ENCODE data around the gene FHOD3.
A peak's percentile ranks its signal among the peaks of the same experiment; 100 is the strongest.

The FHOD3 gene

DNA sequence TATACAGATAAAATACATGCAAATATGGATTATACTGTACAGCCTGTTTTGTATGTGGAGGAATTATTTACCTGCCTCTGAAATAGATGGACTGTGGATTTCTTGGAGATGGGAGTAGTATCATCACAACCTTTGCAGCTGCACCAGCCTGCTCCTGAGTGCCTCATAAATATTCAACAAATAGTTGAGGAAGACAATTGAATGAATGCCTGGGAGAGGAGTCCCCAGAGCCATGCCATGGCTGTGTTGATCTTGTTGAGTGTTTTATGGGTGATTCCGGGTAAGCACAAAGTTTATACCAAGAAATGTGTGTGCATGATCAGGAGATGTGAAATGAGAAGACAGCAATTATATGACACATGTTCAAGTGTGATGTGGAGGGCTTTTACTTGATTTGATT is 225.0 kb downstream of the FHOD3 start:
- Histone ChIP-seq H3K36me3 (ENCODE audit: control insufficient read depth, insufficient read depth, low read length) (no peaks in the 10 kb centered on the region), H2BK15ac (replicated peaks; ENCODE audit: low read depth) (no peak overlapping the region), H3K4ac (ENCODE audit: low read depth, low read length) (no peak overlapping the region), H3K23ac (ENCODE audit: low read length) (no peak overlapping the region), H4K5ac (ENCODE audit: low read length) (no peak overlapping the region), H3K27ac (ENCODE audit: low read depth, low read length) (no peak overlapping the region), H3K4me1 (ENCODE audit: control insufficient read depth, low read depth, low read length) (no peaks in the 10 kb centered on the region), H3K4me2 (ENCODE audit: low read length) (no peak overlapping the region), H4K8ac (ENCODE audit: low read depth, low read length) (no peak overlapping the region), H3K79me1 (ENCODE audit: low read length) (no peaks in the 10 kb centered on the region), H2AK5ac (ENCODE audit: low read length) (no peak overlapping the region), H3K56ac (ENCODE audit: low read length) (no peak overlapping the region), H3K4me3 (ENCODE audit: low read length) (no peak overlapping the region), H3K27me3 (ENCODE audit: insufficient read depth, low read length, poor library complexity) (no peaks in the 10 kb centered on the region), H3K9ac (ENCODE audit: low read length) (no peak overlapping the region), H2BK5ac (ENCODE audit: low read length) (no peak overlapping the region), H2BK120ac (ENCODE audit: low read depth, low read length) (no peak overlapping the region), H3K79me2 (ENCODE audit: control insufficient read depth, insufficient read depth, low read length) (no peaks in the 10 kb centered on the region), H3K18ac (ENCODE audit: low read length) (no peak overlapping the region)
- DNase-seq = no peak
- no CpG with 5 or more reads among the region's 1 CpG for WGBS (ENCODE audit: extremely low coverage, insufficient coverage, low lambda C conversion rate)

DNA sequence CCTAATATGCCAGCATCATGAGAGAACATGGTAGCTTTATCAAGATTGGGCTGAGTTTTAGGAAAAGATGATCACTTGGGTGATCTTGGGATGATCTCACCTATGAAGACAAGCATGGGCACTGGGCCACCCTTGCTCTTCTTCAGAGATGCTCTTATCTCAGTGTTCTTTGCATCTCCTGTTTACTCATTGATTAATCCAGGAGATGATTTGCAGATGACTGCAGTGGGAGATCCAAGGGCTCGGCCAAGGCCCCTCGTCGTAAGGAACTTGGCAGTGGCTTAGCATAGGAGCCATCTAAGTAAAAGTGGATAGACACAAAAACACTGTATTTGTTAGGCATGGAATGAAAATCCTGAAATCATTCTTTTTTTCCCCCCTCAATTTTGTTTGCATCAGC is 228.4 kb downstream of the FHOD3 start:
- Histone ChIP-seq H3K4me1 (ENCODE audit: control insufficient read depth, low read depth, low read length) (no peaks in the 10 kb centered on the region), H4K8ac (ENCODE audit: low read depth, low read length) (no peak overlapping the region), H3K79me2 (ENCODE audit: control insufficient read depth, insufficient read depth, low read length) (no peaks in the 10 kb centered on the region), H3K9ac (ENCODE audit: low read length) (no peak overlapping the region), H2AK5ac (ENCODE audit: low read length) (no peak overlapping the region), H3K79me1 (ENCODE audit: low read length) (no peaks in the 10 kb centered on the region), H3K4ac (ENCODE audit: low read depth, low read length) (no peak overlapping the region), H4K5ac (ENCODE audit: low read length) (no peak overlapping the region), H2BK15ac (replicated peaks; ENCODE audit: low read depth) (no peak overlapping the region), H2BK120ac (ENCODE audit: low read depth, low read length) (no peak overlapping the region), H3K18ac (ENCODE audit: low read length) (no peak overlapping the region), H3K27me3 (ENCODE audit: insufficient read depth, low read length, poor library complexity) (no peaks in the 10 kb centered on the region), H3K4me3 (ENCODE audit: low read length) (no peak overlapping the region), H3K4me2 (ENCODE audit: low read length) (no peak overlapping the region), H3K23ac (ENCODE audit: low read length) (no peak overlapping the region), H2BK5ac (ENCODE audit: low read length) (no peak overlapping the region), H3K27ac (ENCODE audit: low read depth, low read length) (no peak overlapping the region), H3K36me3 (ENCODE audit: control insufficient read depth, insufficient read depth, low read length) (no peaks in the 10 kb centered on the region), H3K56ac (ENCODE audit: low read length) (no peak overlapping the region)
- DNase-seq = no peak
- WGBS (ENCODE audit: extremely low coverage, insufficient coverage, low lambda C conversion rate) = no CpG with 5 or more reads among the region's 3 CpGs

DNA sequence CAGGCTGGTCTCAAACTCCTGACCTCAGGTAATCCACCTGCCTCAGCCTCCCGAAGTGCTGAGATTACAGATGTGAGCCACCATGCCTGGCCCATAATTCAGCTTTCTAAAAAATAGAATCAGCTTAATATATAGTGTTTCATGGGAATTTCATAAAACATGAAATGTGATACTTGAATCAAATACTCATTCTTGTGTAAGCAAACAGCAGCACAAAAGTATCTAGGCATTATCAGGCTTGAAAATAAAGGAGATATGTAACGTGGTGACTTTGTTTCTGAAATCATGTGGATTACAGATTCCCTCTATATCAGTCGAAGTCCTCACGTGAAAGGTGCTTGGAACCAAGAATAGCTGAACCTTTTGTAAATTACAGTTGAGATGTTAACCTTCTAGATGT is 229.1 kb downstream of the FHOD3 start:
- Histone ChIP-seq H3K27me3 (ENCODE audit: insufficient read depth, low read length, poor library complexity) (no peaks in the 10 kb centered on the region), H3K4me3 (ENCODE audit: low read length) (no peak overlapping the region), H3K9ac (ENCODE audit: low read length) (no peak overlapping the region), H4K8ac (ENCODE audit: low read depth, low read length) (no peak overlapping the region), H3K79me1 (ENCODE audit: low read length) (no peaks in the 10 kb centered on the region), H3K4me2 (ENCODE audit: low read length) (no peak overlapping the region), H3K27ac (ENCODE audit: low read depth, low read length) (no peak overlapping the region), H3K4me1 (ENCODE audit: control insufficient read depth, low read depth, low read length) (no peaks in the 10 kb centered on the region), H2BK120ac (ENCODE audit: low read depth, low read length) (no peak overlapping the region), H3K79me2 (ENCODE audit: control insufficient read depth, insufficient read depth, low read length) (no peaks in the 10 kb centered on the region), H2BK5ac (ENCODE audit: low read length) (no peak overlapping the region), H4K5ac (ENCODE audit: low read length) (no peak overlapping the region), H3K4ac (ENCODE audit: low read depth, low read length) (no peak overlapping the region), H3K18ac (ENCODE audit: low read length) (no peak overlapping the region), H3K23ac (ENCODE audit: low read length) (no peak overlapping the region), H2AK5ac (ENCODE audit: low read length) (no peak overlapping the region), H3K56ac (ENCODE audit: low read length) (no peak overlapping the region), H3K36me3 (ENCODE audit: control insufficient read depth, insufficient read depth, low read length) (no peaks in the 10 kb centered on the region), H2BK15ac (replicated peaks; ENCODE audit: low read depth) (no peak overlapping the region)
- WGBS (ENCODE audit: extremely low coverage, insufficient coverage, low lambda C conversion rate) = no CpG with 5 or more reads among the region's 4 CpGs
- no peak for DNase-seq

DNA sequence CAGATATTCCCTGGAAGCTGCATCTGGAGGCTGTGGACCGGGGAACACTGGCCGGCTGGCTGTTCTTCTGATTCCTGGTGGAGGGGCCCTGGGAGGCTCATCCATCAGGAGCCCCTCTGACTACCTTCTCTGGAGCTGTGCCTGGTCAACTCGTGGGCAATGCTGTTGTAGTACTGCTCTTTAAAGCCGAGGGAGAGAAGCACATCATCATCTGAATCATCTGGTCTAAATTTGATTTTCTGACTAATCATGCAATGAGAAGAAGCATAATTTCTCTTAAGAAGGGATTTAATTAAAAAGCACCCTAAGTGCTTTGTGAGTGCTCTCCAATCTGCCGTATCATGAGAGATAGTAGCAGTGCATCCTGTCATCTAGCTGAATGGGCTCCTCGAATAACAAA is 229.5 kb downstream of the FHOD3 start:
- Histone ChIP-seq H3K36me3 (ENCODE audit: control insufficient read depth, insufficient read depth, low read length) (no peaks in the 10 kb centered on the region), H3K4me2 (ENCODE audit: low read length) (no peak overlapping the region), H3K27ac (ENCODE audit: low read depth, low read length) (no peak overlapping the region), H3K4me1 (ENCODE audit: control insufficient read depth, low read depth, low read length) (no peaks in the 10 kb centered on the region), H3K18ac (ENCODE audit: low read length) (no peak overlapping the region), H4K8ac (ENCODE audit: low read depth, low read length) (no peak overlapping the region), H3K4me3 (ENCODE audit: low read length) (no peak overlapping the region), H3K4ac (ENCODE audit: low read depth, low read length) (no peak overlapping the region), H2BK120ac (ENCODE audit: low read depth, low read length) (no peak overlapping the region), H3K56ac (ENCODE audit: low read length) (no peak overlapping the region), H2BK15ac (replicated peaks; ENCODE audit: low read depth) (no peak overlapping the region), H3K23ac (ENCODE audit: low read length) (no peak overlapping the region), H3K9ac (ENCODE audit: low read length) (no peak overlapping the region), H3K27me3 (ENCODE audit: insufficient read depth, low read length, poor library complexity) (no peaks in the 10 kb centered on the region), H2BK5ac (ENCODE audit: low read length) (no peak overlapping the region), H4K5ac (ENCODE audit: low read length) (no peak overlapping the region), H3K79me1 (ENCODE audit: low read length) (no peaks in the 10 kb centered on the region), H2AK5ac (ENCODE audit: low read length) (no peak overlapping the region), H3K79me2 (ENCODE audit: control insufficient read depth, insufficient read depth, low read length) (no peaks in the 10 kb centered on the region)
- WGBS (ENCODE audit: extremely low coverage, insufficient coverage, low lambda C conversion rate) = no CpG with 5 or more reads among the region's 6 CpGs
- DNase-seq = no peak

DNA sequence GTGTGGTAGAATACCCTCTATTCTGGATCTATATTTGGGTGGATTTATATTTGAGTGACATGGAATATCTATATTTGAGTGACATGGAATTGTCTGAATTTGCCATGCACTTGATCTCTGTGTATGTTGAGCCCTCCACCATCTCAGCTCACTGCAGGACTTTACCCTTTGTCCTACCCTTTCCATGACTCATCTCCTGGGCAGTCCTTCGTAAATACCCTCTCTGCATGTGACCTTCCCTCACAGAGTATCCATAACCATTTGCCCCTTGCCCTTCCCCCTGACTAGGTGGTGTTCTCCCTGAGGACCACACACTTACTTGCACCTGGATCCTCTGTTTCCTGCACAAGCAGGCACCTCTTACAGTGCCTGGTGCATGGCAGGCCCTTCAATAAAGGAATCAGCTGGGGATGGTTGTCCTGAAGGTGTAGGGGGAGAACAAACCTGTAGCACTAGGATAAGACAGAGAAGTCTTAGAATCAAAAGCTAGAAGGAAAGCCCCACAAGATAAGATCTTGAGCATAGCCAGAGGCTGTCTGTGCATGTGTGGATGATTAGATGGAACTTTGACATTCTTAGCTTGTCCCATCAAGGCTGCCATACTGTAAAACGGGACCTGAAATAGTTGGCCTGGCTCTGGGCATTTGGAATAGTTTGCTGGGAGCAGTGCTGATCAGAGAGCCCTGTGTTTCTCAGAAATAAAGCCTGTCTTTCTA is 230.4 kb downstream of the FHOD3 start:
- Histone ChIP-seq H4K5ac (ENCODE audit: low read length) (no peak overlapping the region), H2AK5ac (ENCODE audit: low read length) (no peak overlapping the region), H3K9ac (ENCODE audit: low read length) (no peak overlapping the region), H3K27me3 (ENCODE audit: insufficient read depth, low read length, poor library complexity) (no peaks in the 10 kb centered on the region), H2BK5ac (ENCODE audit: low read length) (no peak overlapping the region), H3K4ac (ENCODE audit: low read depth, low read length) (no peak overlapping the region), H3K79me2 (ENCODE audit: control insufficient read depth, insufficient read depth, low read length) (no peaks in the 10 kb centered on the region), H3K23ac (ENCODE audit: low read length) (no peak overlapping the region), H3K4me3 (ENCODE audit: low read length) (no peak overlapping the region), H3K79me1 (ENCODE audit: low read length) (no peaks in the 10 kb centered on the region), H2BK120ac (ENCODE audit: low read depth, low read length) (no peak overlapping the region), H3K36me3 (ENCODE audit: control insufficient read depth, insufficient read depth, low read length) (no peaks in the 10 kb centered on the region), H3K27ac (ENCODE audit: low read depth, low read length) (no peak overlapping the region), H3K4me1 (ENCODE audit: control insufficient read depth, low read depth, low read length) (no peaks in the 10 kb centered on the region), H3K56ac (ENCODE audit: low read length) (no peak overlapping the region), H3K18ac (ENCODE audit: low read length) (no peak overlapping the region), H4K8ac (ENCODE audit: low read depth, low read length) (no peak overlapping the region), H3K4me2 (ENCODE audit: low read length) (no peak overlapping the region), H2BK15ac (replicated peaks; ENCODE audit: low read depth) (no peak overlapping the region)
- DNase-seq = peak; percentile 10
- no CpG with 5 or more reads among the region's 2 CpGs for WGBS (ENCODE audit: extremely low coverage, insufficient coverage, low lambda C conversion rate)

DNA sequence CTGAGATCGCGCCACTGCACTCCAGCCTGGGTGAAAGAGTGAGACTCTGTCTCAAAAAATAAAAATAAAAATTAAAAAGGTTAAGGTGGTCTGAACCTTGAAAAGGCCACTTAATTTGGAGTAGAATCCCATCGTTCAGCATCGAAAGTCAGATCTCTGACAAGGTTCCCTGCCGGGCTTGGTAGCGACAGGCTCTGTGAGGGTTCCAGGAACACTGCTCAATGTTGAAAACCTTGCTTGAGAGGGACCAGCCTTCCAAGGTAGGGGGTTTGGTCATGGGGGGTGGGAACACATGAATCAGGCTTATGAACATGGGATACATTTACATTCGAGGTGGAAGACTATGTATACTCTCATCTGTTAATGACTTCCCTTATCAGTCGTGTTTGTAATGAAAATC is 232.2 kb downstream of the FHOD3 start:
- no peak overlapping the region for H3K23ac ChIP-seq (ENCODE audit: low read length)
- H3K4me1 ChIP-seq (ENCODE audit: control insufficient read depth, low read depth, low read length) = no peaks in the 10 kb centered on the region
- H3K18ac ChIP-seq (ENCODE audit: low read length) = no peak overlapping the region
- H2BK15ac ChIP-seq (replicated peaks; ENCODE audit: low read depth) = no peak overlapping the region
- no peak overlapping the region for H2AK5ac ChIP-seq (ENCODE audit: low read length)
- no peak overlapping the region for H3K9ac ChIP-seq (ENCODE audit: low read length)
- no CpG with 5 or more reads among the region's 8 CpGs for WGBS (ENCODE audit: extremely low coverage, insufficient coverage, low lambda C conversion rate)
- no peak overlapping the region for H2BK120ac ChIP-seq (ENCODE audit: low read depth, low read length)
- no peak overlapping the region for H3K4ac ChIP-seq (ENCODE audit: low read depth, low read length)
- no peaks in the 10 kb centered on the region for H3K79me1 ChIP-seq (ENCODE audit: low read length)
- H3K27ac ChIP-seq (ENCODE audit: low read depth, low read length) = no peak overlapping the region
- no peaks in the 10 kb centered on the region for H3K27me3 ChIP-seq (ENCODE audit: insufficient read depth, low read length, poor library complexity)
- H3K79me2 ChIP-seq (ENCODE audit: control insufficient read depth, insufficient read depth, low read length) = no peaks in the 10 kb centered on the region
- no peak overlapping the region for H4K5ac ChIP-seq (ENCODE audit: low read length)
- H2BK5ac ChIP-seq (ENCODE audit: low read length) = no peak overlapping the region
- H3K56ac ChIP-seq (ENCODE audit: low read length) = no peak overlapping the region
- H3K4me2 ChIP-seq (ENCODE audit: low read length) = no peak overlapping the region
- H4K8ac ChIP-seq (ENCODE audit: low read depth, low read length) = no peak overlapping the region
- H3K4me3 ChIP-seq (ENCODE audit: low read length) = no peak overlapping the region
- H3K36me3 ChIP-seq (ENCODE audit: control insufficient read depth, insufficient read depth, low read length) = no peaks in the 10 kb centered on the region
- no peak for DNase-seq
